Measurements from ENCODE around the gene B3GALNT2.
A peak's percentile ranks its signal among the peaks of the same experiment; 100 is the strongest.
"Not testable (repeated sequence)": the region's sequence is repeated elsewhere in the genome, so short reads cannot be mapped to it uniquely, and the experiment has no call there.

B3GALNT2 gene

DNA sequence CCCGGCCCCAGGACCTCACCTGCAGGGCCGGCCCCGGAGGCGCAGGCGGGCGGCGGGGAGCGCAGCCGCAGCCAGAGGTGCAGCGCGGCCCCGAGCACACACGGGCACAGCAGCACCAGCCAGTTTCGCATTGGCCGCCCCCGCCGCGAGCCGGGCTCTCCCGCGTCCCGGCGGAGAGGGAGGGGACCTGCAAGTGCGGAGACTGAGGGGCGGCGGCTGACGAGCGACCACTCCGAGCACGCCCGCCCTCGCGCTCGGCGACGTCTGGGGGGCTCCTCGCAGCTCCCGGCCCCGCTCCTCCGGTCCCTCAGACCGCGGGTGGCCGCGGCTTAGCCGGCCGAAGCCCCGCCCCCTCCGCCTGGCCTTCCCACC lies at the start of gene B3GALNT2:
Gene B3GALNT2 (minus strand): TSS at position 331 of the 372 bp plus-strand sequence. CDS start 200 bp downstream, at position 131.
- no peak for DNase-seq (ENCODE audit: low read depth)

DNA sequence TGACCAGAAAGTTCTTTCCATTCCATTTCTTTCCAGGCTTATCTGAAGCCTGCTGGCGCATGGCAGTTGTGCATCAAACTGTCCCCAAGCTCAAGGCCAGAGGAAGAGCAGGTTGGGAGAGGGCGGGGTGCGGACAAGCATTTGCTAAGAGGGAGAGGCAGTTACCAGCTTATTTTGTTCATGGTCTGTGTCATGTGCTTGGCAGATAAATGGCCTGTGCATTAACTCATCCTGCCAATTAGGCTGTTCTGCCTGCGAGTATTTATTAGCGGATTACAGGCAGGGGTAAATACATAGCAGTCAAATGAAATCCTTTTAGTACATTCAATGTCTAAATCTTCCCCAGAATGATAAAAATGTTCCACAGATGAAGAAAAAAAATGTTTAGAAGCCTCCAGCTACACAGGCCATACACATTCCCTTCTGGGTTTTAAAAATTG lies 48.9 kb upstream of the B3GALNT2 start:
- DNase-seq (ENCODE audit: low read depth): no peak

DNA sequence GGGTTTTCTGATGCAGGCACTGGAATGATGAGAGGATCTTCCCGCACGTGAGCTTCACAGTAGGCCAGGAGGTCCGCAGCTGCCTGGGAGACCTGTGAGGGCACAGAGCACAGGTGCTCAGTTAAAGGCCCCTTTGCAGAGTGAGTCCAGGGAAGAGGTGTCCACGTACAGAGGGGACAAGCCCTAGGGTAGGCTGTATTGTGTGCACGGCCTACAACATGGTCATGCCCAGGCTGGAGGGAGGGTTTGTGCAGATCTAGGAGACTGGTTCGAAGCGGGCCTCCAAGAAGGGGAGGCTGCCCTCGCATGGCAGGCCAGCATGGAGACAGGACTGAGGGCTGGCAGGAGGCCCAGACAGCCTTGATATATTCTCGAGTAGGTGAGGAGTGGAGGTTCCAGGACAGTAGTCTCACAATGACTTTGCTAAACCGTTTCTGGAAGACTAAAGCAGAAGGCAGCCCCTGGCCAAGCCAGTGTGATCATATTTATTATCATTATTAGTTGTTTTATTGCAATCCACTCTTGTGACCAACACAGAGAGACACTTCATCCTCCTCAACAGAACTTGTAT lies 48.0 kb upstream of the B3GALNT2 start:
- DNase-seq (ENCODE audit: low read depth): no peak

DNA sequence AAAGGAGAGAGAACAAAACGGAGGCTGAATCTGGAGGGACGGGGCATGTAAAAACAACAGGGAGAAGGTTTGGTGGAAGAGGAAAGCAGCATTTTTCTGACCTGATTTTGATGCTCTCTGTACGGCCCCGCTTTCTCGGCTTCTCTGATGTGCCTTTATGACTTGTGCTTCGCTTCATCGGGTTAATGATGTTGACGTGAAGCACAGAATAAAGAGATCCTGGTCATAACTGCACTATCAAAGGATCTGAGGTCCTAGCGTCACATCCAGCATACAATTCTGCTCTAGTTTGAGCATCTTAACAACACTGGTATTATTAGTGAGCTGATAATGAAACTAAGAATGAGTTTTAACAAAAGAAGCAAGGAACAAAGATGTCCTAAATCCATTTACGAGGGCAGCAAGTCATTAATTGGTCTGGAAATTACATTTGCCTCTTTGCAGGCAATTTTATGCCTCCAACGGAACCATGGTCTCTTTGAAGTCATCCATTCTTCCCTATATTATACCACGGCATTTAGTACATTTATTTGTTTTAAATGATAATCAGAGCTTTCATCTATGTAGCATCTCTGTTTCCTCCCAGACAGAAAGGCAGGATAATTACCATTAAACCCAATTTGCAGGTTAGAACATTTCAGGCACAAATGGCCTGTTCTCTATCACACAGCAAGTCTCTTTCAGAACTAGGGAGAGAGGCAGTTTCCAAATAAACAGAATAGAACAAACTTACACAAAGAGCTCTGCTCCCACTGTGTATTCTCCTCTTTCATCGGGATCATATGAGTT lies 45.3 kb upstream of the B3GALNT2 start:
- no peak for DNase-seq (ENCODE audit: low read depth)

DNA sequence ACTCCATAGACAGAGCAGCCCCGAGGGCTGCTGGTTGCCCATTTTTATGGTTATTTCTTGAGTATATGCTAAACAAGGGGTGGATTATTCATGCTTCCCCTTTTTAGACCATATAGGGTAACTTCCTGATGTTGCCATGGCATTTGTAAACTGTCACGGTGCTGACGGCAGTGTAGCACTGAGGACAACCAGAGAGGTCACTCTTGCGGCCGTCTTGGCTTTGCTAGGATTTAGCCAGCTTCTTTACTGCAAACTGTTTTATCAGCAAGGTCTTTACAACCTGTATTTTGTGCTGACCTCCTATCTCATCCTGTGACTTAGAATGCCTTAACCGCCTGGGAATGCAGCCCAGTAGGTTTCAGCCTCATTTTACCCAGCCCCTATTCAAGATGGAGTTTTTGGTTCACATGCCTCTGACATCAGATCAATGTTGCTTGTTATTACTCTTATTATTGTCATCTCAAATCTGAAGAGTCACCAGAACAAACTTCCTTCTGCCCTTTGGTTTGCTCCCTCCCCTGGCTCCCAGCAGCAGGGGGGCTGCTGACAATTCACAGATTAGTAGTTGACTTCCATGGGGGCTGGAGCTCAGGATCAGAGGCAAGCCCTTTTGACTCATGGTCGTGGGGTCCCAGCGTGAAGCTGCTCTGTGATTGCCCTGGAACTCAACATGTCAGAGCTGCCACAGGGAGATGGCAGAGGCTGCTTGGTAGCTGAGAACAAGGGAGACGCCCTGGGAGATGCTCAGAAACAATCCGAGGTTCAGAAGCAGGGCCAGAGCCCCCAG lies 42.3 kb upstream of the B3GALNT2 start:
- DNase-seq (ENCODE audit: low read depth): not testable (repeated sequence)

DNA sequence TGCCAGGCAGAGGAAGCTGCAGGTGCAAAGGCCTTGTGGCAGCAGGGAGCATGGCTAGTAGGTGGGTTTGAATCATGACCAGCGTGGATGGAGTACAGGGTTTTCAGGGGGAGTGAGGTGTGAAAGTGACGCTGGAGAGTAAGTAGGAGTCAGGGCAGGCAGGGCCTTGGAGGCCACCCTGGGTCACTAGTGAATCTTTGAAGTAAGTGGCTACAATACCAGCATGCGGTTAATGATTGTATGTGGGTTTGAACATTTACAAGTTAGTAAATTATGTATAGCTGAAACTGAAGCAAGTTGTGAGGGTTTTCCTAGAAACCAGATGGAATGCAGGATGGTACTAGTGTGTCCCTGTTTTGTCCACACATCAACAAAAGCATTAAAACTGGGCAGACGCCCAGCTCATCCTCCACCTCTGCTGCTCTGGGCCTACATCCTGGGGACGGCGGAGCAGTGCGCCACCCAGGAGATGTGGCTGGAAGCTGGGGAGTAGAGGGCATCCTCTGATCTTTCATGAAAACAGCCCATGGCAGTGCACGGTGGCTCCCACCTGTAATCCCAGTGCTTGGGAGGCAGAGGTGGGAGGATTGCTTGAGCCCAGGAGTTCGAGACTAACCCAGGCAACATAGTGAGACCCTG lies 41.2 kb upstream of the B3GALNT2 start:
- DNase-seq (ENCODE audit: low read depth): no peak

DNA sequence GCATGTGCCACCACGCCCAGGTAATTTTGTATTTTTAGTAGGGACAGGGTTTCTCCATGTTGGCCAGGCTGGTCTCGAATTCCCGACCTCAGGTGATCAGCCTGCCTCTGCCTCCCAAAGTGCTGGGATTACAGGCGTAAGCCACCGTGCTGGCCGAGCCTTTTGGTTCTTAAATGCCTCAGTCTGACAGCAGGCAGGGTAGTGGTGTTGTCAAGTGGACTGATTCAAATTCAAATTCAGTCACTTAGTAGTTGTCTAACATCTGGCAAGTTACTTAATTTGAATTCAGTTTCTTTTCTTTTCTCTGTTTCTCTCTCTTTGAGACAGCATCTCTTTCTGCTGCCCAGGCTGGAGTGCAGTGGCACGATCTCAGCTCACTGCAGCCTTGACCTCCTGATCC lies 38.6 kb upstream of the B3GALNT2 start:
- not testable (repeated sequence) for DNase-seq (ENCODE audit: low read depth)

DNA sequence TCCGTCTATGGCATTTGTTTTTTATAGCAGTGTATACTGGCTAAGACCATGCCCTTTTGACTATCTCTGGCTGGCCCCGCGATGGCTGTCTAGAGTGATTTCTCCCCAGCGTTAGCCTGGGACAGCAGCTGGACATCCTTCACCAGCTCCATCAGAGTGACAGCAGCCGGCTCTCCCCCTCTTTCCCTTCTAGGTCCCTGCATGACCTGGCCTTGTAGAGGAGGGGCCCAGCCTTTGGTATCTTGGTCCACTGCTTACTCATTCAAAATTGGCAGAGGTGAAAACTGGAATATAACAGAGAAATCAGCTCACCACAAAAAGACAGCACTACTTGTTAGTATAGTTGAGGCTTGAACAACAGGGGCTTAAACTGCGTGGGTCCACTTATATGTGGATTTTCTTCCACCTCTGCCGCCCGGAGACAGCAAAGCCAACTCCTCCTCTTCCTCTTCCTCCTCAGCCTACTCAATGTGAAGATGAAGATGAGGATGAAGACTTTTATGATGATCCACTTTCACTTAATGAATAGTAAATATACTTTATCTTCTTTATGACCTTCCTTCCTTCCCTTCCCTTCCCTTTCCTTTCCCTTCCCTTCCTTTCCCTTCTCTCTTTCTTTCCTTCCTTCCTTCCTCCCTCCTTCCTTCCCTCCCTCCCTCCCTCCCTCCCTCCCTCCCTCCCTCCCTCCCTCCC lies 29.4 kb upstream of the B3GALNT2 start:
- no peak for DNase-seq (ENCODE audit: low read depth)

DNA sequence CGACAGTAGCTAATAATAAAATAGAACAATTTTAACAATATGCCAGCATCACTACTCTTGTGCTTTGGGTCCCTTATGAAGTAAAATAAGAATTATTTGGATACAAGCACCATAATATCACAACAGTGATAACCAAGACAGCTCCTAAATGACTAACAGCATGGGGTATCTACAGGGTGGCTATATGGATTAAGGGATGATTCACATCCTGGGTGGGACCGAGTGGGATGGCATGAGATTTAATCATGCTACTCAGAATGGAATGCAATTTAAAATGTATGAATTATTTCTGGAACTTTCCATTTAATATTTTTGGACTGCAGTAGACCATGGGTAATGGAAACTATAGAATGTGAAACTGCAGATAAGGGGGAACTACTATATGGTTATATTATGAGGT lies 28.1 kb upstream of the B3GALNT2 start:
- no peak for DNase-seq (ENCODE audit: low read depth)

DNA sequence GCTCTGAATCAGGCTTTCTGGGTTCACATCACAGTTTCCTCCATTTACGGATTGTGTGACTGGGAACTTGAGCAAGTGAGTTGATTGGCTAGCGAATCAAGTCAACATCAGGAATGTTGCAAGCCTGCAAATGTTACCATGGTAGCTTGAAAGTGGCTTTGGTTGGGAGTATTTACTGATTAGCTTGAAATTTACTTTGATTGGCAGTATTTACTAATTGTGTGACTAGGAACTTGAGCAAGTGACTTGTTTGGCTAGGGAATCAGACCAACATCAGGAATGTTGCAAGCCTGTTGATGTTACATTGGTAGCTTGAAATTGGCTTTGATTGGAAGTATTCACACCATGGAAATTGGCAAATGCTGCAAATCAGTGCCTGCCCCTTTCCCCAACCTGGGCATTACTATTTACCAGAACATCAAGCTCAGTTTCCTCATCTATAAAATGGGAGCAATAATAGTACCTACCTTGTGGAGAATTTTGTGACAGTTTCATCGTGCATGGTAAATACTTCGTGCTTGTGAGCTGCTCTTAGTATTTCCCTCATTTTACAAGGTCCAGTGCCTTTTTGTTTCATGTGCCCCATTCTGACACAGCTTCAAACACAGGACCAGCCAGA lies 23.1 kb upstream of the B3GALNT2 start:
- DNase-seq (ENCODE audit: low read depth): peak; percentile 9

DNA sequence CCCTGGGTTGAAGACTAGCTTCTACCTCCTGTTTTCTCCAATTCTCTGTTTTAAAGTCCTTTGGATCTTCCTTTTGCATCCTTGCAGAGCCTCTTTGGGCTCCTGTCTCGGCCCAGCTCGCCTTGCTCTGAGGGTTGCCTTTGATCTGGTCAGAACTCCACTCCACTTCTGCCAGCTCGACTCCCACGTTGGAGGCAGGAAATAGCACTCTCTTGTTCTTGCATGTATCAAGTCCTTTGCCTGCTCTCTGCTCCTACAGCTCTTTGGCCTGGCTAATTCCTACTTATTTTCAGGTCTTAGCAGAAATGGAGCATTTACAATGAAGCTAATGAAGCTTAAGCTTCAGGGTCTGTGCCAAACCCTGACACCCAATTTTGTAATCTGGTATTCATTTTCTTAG lies 21.1 kb upstream of the B3GALNT2 start:
- no peak for DNase-seq (ENCODE audit: low read depth)

DNA sequence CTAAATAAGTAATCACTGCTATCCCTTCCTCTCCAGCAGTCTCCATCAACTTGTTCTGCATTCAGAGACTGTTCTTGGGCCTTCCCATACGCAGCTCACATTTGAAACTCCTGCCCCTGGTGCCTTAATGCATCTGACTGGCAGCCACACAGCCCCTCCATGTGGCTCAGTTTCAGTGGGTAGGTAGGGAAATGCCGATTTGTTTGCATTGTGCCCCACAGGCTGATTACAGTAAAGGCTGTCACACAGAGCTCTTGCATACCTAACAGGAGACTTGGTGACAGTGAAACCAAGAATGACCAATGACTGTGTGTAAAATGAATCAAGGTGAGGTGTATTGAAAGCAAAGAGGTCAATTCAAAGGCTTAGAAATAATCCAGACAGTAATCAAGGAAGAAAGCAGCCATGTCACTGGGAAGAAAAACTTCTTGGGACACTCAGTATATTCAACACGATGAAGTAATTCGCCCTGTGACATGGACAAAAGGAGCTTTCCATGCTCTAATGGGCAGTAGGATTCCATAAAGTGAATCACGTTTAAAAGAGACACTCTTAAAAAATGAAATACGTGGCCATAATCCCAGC lies 12.7 kb upstream of the B3GALNT2 start:
- no peak for DNase-seq (ENCODE audit: low read depth)

DNA sequence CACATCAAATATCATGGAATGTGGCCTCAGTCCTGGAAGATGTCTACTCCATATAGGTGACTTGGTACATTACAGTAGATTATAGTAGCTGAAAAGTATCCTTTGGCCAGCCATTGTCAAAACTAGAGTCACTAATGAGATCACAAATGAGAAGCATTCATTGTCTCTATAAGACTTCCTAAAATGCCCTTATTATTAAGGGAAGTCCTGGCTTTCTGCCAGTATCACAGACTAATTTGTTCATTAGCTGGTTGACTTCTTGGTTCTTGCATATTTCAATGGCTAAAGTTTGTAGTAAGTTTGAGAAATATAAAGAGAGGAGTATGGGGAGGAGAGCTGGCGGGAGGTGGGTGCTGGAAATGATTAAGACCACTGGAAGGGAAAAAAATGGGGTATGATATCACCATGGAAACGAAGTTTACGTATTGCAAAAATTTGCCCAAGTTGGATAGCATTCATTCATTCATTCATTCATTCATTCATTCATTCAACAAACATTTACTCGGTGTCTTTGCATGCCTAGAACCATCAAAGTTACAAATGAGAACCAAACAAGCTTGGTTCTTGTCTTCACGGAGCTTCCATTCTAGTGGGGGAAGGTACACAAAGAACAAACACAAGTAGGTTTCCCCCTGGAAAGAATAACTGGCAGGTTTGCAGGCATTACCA lies 11.7 kb upstream of the B3GALNT2 start:
- DNase-seq (ENCODE audit: low read depth): no peak

DNA sequence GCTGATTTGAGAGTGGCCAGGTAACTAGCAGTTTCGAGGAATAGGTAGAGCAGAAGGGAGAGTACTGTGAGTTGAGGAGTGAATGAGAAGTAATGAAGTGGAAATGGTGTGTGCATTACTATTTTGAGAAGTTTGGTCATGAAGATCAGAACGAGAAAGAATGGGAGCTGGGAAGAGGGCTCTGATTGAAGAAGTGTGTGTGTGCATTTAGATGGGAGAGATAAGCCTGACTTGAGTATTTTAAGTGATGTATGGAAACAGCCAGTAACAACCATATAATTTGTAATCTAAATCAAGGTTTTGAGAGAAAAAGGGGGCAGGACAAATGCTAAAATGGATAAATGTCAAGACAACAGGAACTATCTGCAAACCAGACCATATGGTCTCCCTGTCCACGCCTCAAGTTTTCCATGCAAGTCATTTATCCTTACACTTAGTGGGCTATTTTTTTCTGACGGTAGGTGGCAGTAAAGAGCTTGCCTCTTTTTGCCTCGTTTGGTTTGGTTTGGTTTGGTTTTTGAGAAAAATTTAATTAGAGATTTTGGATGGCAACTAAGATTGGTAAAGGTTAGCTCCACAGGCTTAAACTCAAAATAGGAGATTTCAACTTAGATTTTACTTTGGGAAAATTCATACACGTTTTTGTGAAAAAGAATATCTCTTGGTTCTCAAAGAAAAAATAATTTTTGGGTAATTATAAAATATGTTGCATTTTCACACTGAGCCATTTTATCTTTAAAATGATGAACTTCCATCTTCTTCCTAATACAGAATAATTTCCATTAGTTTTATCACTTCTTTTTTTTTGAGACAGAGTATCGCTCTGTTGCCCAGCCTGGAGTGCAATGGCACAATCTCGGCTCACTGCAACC lies 9.5 kb upstream of the B3GALNT2 start:
- peak; percentile 60 for DNase-seq (ENCODE audit: low read depth)

DNA sequence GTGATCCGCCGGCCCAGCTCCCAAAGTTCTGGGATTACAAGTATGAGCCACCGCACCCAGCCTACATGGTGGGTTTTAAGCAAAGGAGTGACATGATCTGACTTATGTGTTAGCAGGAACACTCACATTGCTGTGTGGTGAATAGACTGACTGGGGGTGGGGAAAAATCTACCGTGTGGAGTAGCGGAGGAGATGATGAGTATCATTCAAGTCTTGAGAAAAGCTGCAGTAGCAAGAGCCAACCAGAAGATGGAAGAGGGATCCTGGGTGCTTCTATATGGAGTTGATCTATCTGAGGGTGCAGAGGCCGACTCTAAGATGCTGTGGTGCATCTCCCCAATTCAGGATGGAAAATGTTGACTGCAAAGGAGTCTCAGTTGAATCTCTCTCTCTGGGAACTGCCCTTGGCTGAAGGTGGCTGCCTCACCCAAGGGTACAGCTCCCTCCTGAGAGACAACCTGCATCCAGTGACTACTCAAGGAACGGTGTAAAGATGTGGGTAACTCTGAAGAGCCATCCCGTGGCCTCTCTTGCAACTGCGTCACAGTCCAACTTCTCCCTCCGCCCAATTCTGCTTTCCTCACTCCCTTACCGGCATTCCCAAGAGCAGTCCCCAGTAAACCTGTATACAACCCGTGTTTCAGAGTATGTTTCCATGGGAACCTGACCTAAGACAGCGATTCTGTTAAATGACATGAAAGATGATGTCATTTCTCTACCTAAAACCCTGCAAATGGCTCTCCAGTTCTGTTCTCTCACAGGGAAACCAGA lies 7.4 kb upstream of the B3GALNT2 start:
- no peak for DNase-seq (ENCODE audit: low read depth)

DNA sequence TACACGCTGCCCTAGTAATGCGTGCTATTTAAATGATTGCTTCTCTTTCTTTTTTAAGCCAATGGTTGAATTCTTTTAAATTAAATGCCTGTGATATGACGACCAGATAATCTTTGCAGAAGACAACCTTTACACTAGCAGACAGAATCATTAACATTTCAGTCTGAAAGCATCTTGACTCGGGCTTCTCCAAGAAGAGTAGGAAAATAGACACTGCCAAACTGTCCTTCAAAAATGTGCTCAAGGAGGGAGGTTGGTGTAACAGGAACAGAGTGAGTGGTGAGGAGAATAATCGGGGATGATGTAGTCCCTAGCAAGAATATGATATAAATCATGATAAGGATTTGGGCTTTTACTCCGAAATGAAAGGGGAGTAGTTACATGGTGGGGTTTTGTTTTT lies 6.6 kb upstream of the B3GALNT2 start:
- DNase-seq (ENCODE audit: low read depth): no peak

DNA sequence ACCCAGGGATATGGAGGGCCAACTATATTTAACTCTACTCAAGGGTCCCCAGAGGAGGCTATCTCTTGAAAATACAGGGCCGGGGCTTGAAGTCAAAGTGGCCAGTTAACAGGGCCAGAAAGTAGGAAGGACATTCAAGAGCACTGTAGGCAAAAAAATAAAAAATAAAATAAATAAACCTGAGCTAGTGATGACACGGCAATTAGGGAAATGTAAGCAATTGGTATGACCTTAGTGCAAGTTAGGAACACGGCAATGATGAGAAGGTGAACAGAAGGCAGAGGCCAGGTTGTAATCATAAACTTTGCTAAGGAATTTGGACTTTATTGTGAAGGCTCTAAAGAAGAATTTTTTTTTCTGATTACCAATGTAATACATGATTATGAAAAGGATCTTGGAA lies 3.4 kb upstream of the B3GALNT2 start:
- no peak for DNase-seq (ENCODE audit: low read depth)

DNA sequence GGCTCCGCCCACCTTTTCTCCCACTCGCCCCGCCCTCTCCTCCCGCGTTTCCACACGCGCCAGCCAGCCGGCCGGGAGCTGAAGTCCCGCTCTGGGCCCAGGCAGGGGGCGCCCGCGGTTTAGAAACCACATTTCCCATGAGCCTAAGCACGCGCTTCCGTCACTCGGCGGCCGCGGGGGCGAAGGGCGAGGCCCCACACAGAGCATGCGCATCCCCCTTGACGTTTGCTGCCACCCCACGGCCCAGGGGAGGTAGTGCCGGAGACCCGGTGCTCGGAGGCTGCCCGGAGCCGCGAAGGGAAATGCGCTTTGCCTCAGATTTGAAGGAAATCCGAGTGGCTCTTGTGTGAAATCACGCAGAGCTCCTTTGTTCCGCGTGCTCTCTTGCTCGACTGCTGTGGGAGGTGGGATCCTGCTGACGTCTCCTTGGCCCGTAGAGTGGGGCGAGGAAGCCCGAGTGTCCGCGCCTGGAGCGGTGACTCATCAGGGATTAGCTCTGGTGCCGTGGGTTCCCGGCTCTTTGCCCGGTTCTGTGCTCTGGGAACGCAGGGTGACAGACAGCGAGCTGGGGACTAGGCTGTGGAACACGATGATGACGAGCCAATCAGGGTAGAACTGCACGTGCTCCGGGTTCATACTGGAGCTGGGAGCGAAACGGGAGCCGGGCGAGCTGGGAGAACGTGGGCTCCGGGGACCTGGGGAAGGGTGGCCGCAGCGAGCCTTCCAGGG lies 406 bp upstream of the B3GALNT2 start:
- DNase-seq (ENCODE audit: low read depth): peak; percentile 96
